DND-41 (cell line): ENCODE results near the gene PLSCR3.

ENCODE experiments used
- CTCF ChIP-seq: IDR thresholded peaks from 2 replicates; pipeline ENCODE4 v1.5.1; 2012; ENCODE audit warnings: borderline replicate concordance, low read length, moderate library complexity, mild to moderate bottlenecking; ENCODE audit not compliant: poor library complexity, severe bottlenecking; ENCODE audit errors: extremely low read depth
- EZH2 ChIP-seq: IDR thresholded peaks from 3 replicates; pipeline ENCODE4 v1.6.1; 2012; ENCODE audit warnings: borderline replicate concordance, low read depth, mild to moderate bottlenecking, moderate library complexity, low read length, inconsistent platforms; ENCODE audit not compliant: severe bottlenecking

- peak; percentile 41 for TF ChIP-seq CTCF
- TF ChIP-seq EZH2, result no peak
These were observed at the start of gene PLSCR3 for GRCh38 chr17:7394452-7395191.
